ENCODE measurements around the gene GDI1. TPM values are rescaled to one million over a fixed set of nuclear protein-coding genes. Genes with fewer than 3 reads are reported as not detected.

The GDI1 gene
- total and polyA plus RNA-seq, 9 of the 15 experiments (the other 6 are each of a cell fraction or from before 2014, with no cell fraction given) = 0.97 to 82.6 (median 37.5) TPM

- TF ChIP-seq ZNF212 (CRISPR knock-in tag; IDR thresholded peaks at IDR 0.05) (no peak), ARID1B (IDR thresholded peaks at IDR 0.05) (no peak), GTF3C2 (IDR thresholded peaks at IDR 0.05; ENCODE audit: borderline replicate concordance, extremely low read depth, insufficient read length) (no peak), ETS2 (tag; IDR thresholded peaks at IDR 0.05; ENCODE audit: borderline replicate concordance, poor library complexity, severe bottlenecking) (no peak), ZNF695 (CRISPR knock-in tag; IDR thresholded peaks at IDR 0.05) (no peak), HNRNPUL1 (IDR thresholded peaks at IDR 0.05; ENCODE audit: low read length) (peak; percentile 74), DEAF1 (CRISPR knock-in tag; IDR thresholded peaks at IDR 0.05) (no peak), FOXP1 (CRISPR knock-in tag; IDR thresholded peaks at IDR 0.05) (peak; percentile 43; the same call in 1 of the 2 replicates), ZBTB9 (CRISPR knock-in tag; IDR thresholded peaks at IDR 0.05) (peak; percentile 40; the same call in 1 of the 2 replicates), NKRF (IDR thresholded peaks at IDR 0.05; ENCODE audit: borderline replicate concordance) (no peak), MAFG (tag; conservative IDR thresholded peaks at IDR 0.05) (no peak), ZBTB8A (IDR thresholded peaks at IDR 0.05; ENCODE audit: partially characterized antibody) (no peak), ZC3H8 (IDR thresholded peaks at IDR 0.05) (no peak), FOXP4 (CRISPR knock-in tag; IDR thresholded peaks at IDR 0.05; ENCODE audit: borderline replicate concordance) (no peak), MECOM (CRISPR knock-in tag; IDR thresholded peaks at IDR 0.05) (no peak), RBM39 (optimal IDR thresholded peaks at IDR 0.05; ENCODE audit: low read depth, low read length) (peak; percentile 92)
Observed at GRCh38 chrX:154401045-154401799, 35.7 kb upstream of the GDI1 start (continued).
